SK-N-SH treated with all-trans-retinoic acid at 6 μM for 48 hours (cell line): Measurements from ENCODE around the gene MOB1A.

Experiments
- ATAC-seq: fragments of 200-7000 bp; cut with Tn5 transposase; 3 replicates; pipeline ENCODE4 v1.9.1; 2020; ENCODE audit warnings: mild to moderate bottlenecking, moderate library complexity
- ARNTL ChIP-seq: fragments of 450-650 bp; formaldehyde crosslinking; IDR thresholded peaks from 2 replicates; pipeline ENCODE4 v1.5.0; 2020; ENCODE audit warnings: low read depth, mild to moderate bottlenecking, moderate library complexity, borderline replicate concordance
- BACH2 ChIP-seq: fragments of 250-450 bp; sonication (Bioruptor Pico); IDR thresholded peaks from 2 replicates; pipeline ENCODE4 v1.9.0; 2021; ENCODE audit warnings: mild to moderate bottlenecking, borderline replicate concordance
- CREB5 ChIP-seq: fragments of 250-450 bp; sonication (Bioruptor Pico); IDR thresholded peaks from 2 replicates; pipeline ENCODE4 v1.5.1; 2020; ENCODE audit warnings: low read depth, mild to moderate bottlenecking, moderate library complexity
- CSDC2 ChIP-seq: fragments of 250-450 bp; sonication (Bioruptor Pico); IDR thresholded peaks from 2 replicates; pipeline ENCODE4 v1.5.0; 2020; ENCODE audit warnings: mild to moderate bottlenecking, moderate library complexity
- CSRNP3 ChIP-seq: fragments of 250-450 bp; sonication (Bioruptor Pico); IDR thresholded peaks from 2 replicates; pipeline ENCODE4 v1.5.1; 2021; ENCODE audit warnings: mild to moderate bottlenecking, moderate library complexity
- ESRRG ChIP-seq: fragments of 250-450 bp; sonication (Bioruptor Pico); IDR thresholded peaks from 2 replicates; pipeline ENCODE4 v1.6.1; 2021; ENCODE audit warnings: mild to moderate bottlenecking
- GLIS3 ChIP-seq: fragments of 250-450 bp; sonication (Bioruptor Pico); IDR thresholded peaks from 2 replicates; pipeline ENCODE4 v1.5.0; 2020; ENCODE audit warnings: mild to moderate bottlenecking, moderate library complexity
- ISL1 ChIP-seq: fragments of 250-450 bp; sonication (Bioruptor Pico); IDR thresholded peaks from 2 replicates; pipeline ENCODE4 v2.1.2; 2022; ENCODE audit warnings: mild to moderate bottlenecking, moderate library complexity
- OSR1 ChIP-seq: fragments of 250-450 bp; sonication (Bioruptor Pico); IDR thresholded peaks from 2 replicates; pipeline ENCODE4 v1.8.0; 2022; ENCODE audit warnings: moderate library complexity, mild to moderate bottlenecking, inconsistent platforms
- PATZ1 ChIP-seq: fragments of 250-450 bp; sonication (Bioruptor Pico); IDR thresholded peaks from 2 replicates; pipeline ENCODE4 v1.8.0; 2020; ENCODE audit warnings: mild to moderate bottlenecking, moderate library complexity, borderline replicate concordance
- POU6F1 ChIP-seq: fragments of 250-450 bp; sonication (Bioruptor Pico); IDR thresholded peaks from 2 replicates; pipeline ENCODE4 v1.8.0; 2021; ENCODE audit warnings: low read depth, mild to moderate bottlenecking, moderate library complexity, borderline replicate concordance
- PPARA ChIP-seq: fragments of 250-450 bp; sonication (Bioruptor Pico); IDR thresholded peaks from 2 replicates; pipeline ENCODE4 v1.5.0; 2020; ENCODE audit warnings: mild to moderate bottlenecking, borderline replicate concordance
- RARB ChIP-seq: fragments of 250-450 bp; sonication (Bioruptor Pico); IDR thresholded peaks from 2 replicates; pipeline ENCODE4 v1.8.0; 2021; ENCODE audit warnings: mild to moderate bottlenecking, moderate library complexity
- SNAI2 ChIP-seq: fragments of 250-450 bp; sonication (Bioruptor Pico); IDR thresholded peaks from 2 replicates; pipeline ENCODE4 v1.5.0; 2020; ENCODE audit warnings: mild to moderate bottlenecking, moderate library complexity
- TCF4 ChIP-seq: fragments of 250-450 bp; sonication (Bioruptor Pico); IDR thresholded peaks from 2 replicates; pipeline ENCODE4 v1.8.0; 2021; ENCODE audit warnings: mild to moderate bottlenecking, moderate library complexity, borderline replicate concordance
- TOX ChIP-seq: fragments of 250-450 bp; sonication (Bioruptor Pico); IDR thresholded peaks from 2 replicates; pipeline ENCODE4 v1.8.0; 2021; ENCODE audit warnings: mild to moderate bottlenecking, moderate library complexity, borderline replicate concordance
- TSHZ2 ChIP-seq: fragments of 250-450 bp; sonication (Bioruptor Pico); IDR thresholded peaks from 2 replicates; pipeline ENCODE4 v1.5.0; 2020; ENCODE audit warnings: mild to moderate bottlenecking, moderate library complexity
- ZC3H10 ChIP-seq: fragments of 250-450 bp; sonication (Bioruptor Pico); IDR thresholded peaks from 2 replicates; pipeline ENCODE4 v1.5.1; 2021; ENCODE audit warnings: mild to moderate bottlenecking, moderate library complexity
- ZFP3 ChIP-seq: fragments of 250-450 bp; sonication (Bioruptor Pico); IDR thresholded peaks from 2 replicates; pipeline ENCODE4 v1.5.0; 2020; ENCODE audit warnings: mild to moderate bottlenecking, moderate library complexity
- ZFP30 ChIP-seq: fragments of 450-650 bp; formaldehyde crosslinking; IDR thresholded peaks from 2 replicates; pipeline ENCODE4 v1.5.0; 2022; ENCODE audit warnings: mild to moderate bottlenecking, moderate library complexity
- ZNF565 ChIP-seq: fragments of 450-650 bp; formaldehyde crosslinking; conservative IDR thresholded peaks from 2 replicates; pipeline ENCODE4 v1.5.0; 2020; ENCODE audit warnings: low read depth, mild to moderate bottlenecking, moderate library complexity
- ZNF70 ChIP-seq: fragments of 450-650 bp; formaldehyde crosslinking; IDR thresholded peaks from 2 replicates; pipeline ENCODE4 v1.5.0; 2020; ENCODE audit warnings: mild to moderate bottlenecking, moderate library complexity
- ZNF8 ChIP-seq: fragments of 450-650 bp; formaldehyde crosslinking; IDR thresholded peaks from 2 replicates; pipeline ENCODE4 v1.5.0; 2020; ENCODE audit warnings: mild to moderate bottlenecking, moderate library complexity

Gene MOB1A

GRCh38 chr2:74212702-74213410 lies 34.2 kb upstream of the MOB1A start:
- no peak for ATAC-seq
- TF ChIP-seq TSHZ2 (CRISPR knock-in tag), result no peak
- TF ChIP-seq ISL1 (CRISPR knock-in tag), result no peak
- no peak for TF ChIP-seq GLIS3 (CRISPR knock-in tag)
- no peak for TF ChIP-seq PPARA (CRISPR knock-in tag)
- TF ChIP-seq ZNF565 (CRISPR knock-in tag), result no peak
- TF ChIP-seq ZFP3 (CRISPR knock-in tag), result no peak
- TF ChIP-seq ZNF8 (CRISPR knock-in tag), result no peak
- no peak for TF ChIP-seq ZFP30
- TF ChIP-seq ZNF70, result no peak
- TF ChIP-seq CREB5 (CRISPR knock-in tag), result no peak
- TF ChIP-seq TCF4, result no peak
- TF ChIP-seq ZC3H10 (CRISPR knock-in tag), result no peak
- TF ChIP-seq, all 23 proteins: peak for 0

- TF ChIP-seq POU6F1 (CRISPR knock-in tag) (no peak), CSRNP3 (CRISPR knock-in tag) (no peak), RARB (no peak), OSR1 (CRISPR knock-in tag) (no peak), CREB5 (CRISPR knock-in tag) (no peak), PATZ1 (CRISPR knock-in tag) (no peak), TSHZ2 (CRISPR knock-in tag) (no peak), PPARA (CRISPR knock-in tag) (no peak), ZNF565 (CRISPR knock-in tag) (no peak), ESRRG (CRISPR knock-in tag) (no peak), ISL1 (CRISPR knock-in tag) (no peak), SNAI2 (CRISPR knock-in tag) (no peak), ARNTL (no peak), CSDC2 (CRISPR knock-in tag) (no peak), GLIS3 (CRISPR knock-in tag) (no peak), ZC3H10 (CRISPR knock-in tag) (no peak), BACH2 (CRISPR knock-in tag) (no peak), TOX (CRISPR knock-in tag) (no peak), ZNF8 (CRISPR knock-in tag) (no peak), ZNF70 (no peak)
- no peak for ATAC-seq
Measured at GRCh38 chr2:74206180-74206688, 27.6 kb upstream of the MOB1A start.
